Measurements from ENCODE around the gene LTBP1.
"Not testable (repeated sequence)": the region's sequence is repeated elsewhere in the genome, so short reads cannot be mapped to it uniquely, and the experiment has no call there.

LTBP1 gene

GRCh38 chr2:33144243-33144642 is 197.5 kb downstream of the LTBP1 start:
- intact Hi-C loops (cut with micrococcal nuclease), result no loop called here
- Mint-ChIP-seq H3K36me3 (ENCODE audit: low read depth) (no peaks in the 10 kb centered on the region), H3K27me3 (peaks cover 67% of the 10 kb centered on the region)

DNA sequence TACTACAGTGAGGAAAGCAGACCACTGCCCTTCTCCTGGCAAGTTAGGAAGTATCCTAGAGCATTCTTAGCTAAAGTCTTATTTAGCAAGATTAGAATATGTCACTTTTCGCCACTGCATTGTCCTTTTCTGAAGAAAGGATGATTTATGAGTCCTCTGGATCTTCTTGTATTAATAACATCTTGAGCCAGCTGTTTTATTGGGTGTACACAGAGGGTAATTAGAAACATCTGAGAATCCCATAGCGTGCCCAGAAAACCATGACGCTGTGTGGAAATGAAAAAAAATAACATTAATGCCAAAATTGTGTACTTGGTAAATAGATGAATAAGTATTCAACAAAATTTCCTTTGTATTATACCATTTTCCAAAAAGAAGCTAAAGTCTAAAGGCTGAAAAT is 198.7 kb downstream of the LTBP1 start:
- Mint-ChIP-seq H3K9me3 (peaks cover 9% of the 10 kb centered on the region), H3K27ac (no peak overlapping the region), H3K4me1 (ENCODE audit: low read depth) (no peaks in the 10 kb centered on the region), H3K36me3 (ENCODE audit: low read depth) (no peaks in the 10 kb centered on the region), H3K4me3 (no peak overlapping the region), H3K27me3 (peaks cover 64% of the 10 kb centered on the region)
- intact Hi-C loops (cut with micrococcal nuclease), result no loop called here

More at GRCh38 chr2:33144243-33144642, 197.5 kb downstream of the LTBP1 start:
- Mint-ChIP-seq H3K27ac (no peak overlapping the region), H3K4me3 (no peak overlapping the region), H3K9me3 (peaks cover 9% of the 10 kb centered on the region), H3K4me1 (ENCODE audit: low read depth) (no peaks in the 10 kb centered on the region)

DNA sequence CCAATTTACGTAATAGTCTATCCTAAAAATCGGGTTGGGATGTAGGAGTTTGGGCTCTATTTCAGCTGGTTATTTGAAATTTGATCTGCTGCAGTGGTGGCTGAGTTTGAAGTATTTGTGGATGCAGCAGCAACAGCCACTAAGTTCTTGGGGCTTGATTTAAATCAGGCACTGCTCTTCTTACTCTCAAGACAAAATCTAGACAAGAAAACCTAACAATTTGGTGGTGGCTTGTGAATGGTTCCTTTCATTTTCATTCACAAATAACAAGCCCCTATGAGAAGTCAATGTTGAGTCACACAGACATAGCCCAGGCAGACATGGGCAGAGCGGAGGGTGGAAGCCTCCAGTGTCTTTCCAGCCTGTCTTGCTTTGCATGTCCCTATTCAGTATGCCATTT is 199.3 kb downstream of the LTBP1 start:
- intact Hi-C loops (cut with micrococcal nuclease), result no loop called here
- peaks cover 59% of the 10 kb centered on the region for H3K27me3 Mint-ChIP-seq
- no peak overlapping the region for H3K4me3 Mint-ChIP-seq
- no peaks in the 10 kb centered on the region for H3K4me1 Mint-ChIP-seq (ENCODE audit: low read depth)
- no peaks in the 10 kb centered on the region for H3K36me3 Mint-ChIP-seq (ENCODE audit: low read depth)
- no peak overlapping the region for H3K27ac Mint-ChIP-seq
- peaks cover 9% of the 10 kb centered on the region for H3K9me3 Mint-ChIP-seq

DNA sequence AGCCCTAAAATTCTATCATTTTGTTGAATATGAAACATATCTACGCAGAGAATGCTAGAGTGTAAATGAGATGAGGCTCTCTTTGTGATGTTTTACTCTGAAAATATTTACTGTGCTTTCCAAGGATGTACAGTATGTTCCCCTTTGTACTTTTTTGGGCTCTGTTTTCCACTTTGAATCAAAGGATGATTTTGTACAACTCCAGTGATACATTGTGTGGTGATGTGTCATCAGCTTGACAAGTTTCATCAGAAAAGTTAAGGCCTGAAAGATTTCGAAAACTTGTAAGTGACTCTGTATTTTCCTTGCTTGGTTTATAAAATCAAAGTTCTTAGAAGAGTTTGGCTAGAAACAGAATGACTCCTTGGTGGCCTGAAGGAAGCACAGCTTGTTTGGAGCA is 206.3 kb downstream of the LTBP1 start:
- Mint-ChIP-seq H3K4me3 (no peak overlapping the region), H3K27ac (no peak overlapping the region)
- intact Hi-C loops (cut with micrococcal nuclease), result no loop called here

GRCh38 chr2:33158482-33159003 is 211.8 kb downstream of the LTBP1 start:
- H3K27me3 Mint-ChIP-seq, result peaks cover 10% of the 10 kb centered on the region
- no peak overlapping the region for H3K27ac Mint-ChIP-seq
- no peaks in the 10 kb centered on the region for H3K9me3 Mint-ChIP-seq
- H3K4me1 Mint-ChIP-seq (ENCODE audit: low read depth), result no peaks in the 10 kb centered on the region
- no peaks in the 10 kb centered on the region for H3K36me3 Mint-ChIP-seq (ENCODE audit: low read depth)
- intact Hi-C loops (cut with micrococcal nuclease), result no loop called here
- no peak overlapping the region for H3K4me3 Mint-ChIP-seq

More for the DNA sequence above, 206.3 kb downstream of the LTBP1 start:
- Mint-ChIP-seq H3K9me3 (no peaks in the 10 kb centered on the region), H3K36me3 (ENCODE audit: low read depth) (no peaks in the 10 kb centered on the region), H3K4me1 (ENCODE audit: low read depth) (no peaks in the 10 kb centered on the region), H3K27me3 (peaks cover 27% of the 10 kb centered on the region)

GRCh38 chr2:33160191-33160590 is 213.4 kb downstream of the LTBP1 start:
- intact Hi-C loops (cut with micrococcal nuclease), result no loop called here
- Mint-ChIP-seq H3K36me3 (ENCODE audit: low read depth) (no peaks in the 10 kb centered on the region), H3K4me1 (ENCODE audit: low read depth) (no peaks in the 10 kb centered on the region)

GRCh38 chr2:33166287-33166881 is 219.6 kb downstream of the LTBP1 start:
- H3K36me3 Mint-ChIP-seq (ENCODE audit: low read depth), result no peaks in the 10 kb centered on the region
- peaks cover 4% of the 10 kb centered on the region for H3K27me3 Mint-ChIP-seq
- H3K4me3 Mint-ChIP-seq, result no peak overlapping the region
- intact Hi-C loops (cut with micrococcal nuclease), result no loop called here
- H3K4me1 Mint-ChIP-seq (ENCODE audit: low read depth), result no peaks in the 10 kb centered on the region
- H3K9me3 Mint-ChIP-seq, result no peaks in the 10 kb centered on the region
- no peak overlapping the region for H3K27ac Mint-ChIP-seq

More at GRCh38 chr2:33160191-33160590, 213.4 kb downstream of the LTBP1 start:
- no peak overlapping the region for H3K4me3 Mint-ChIP-seq
- no peak overlapping the region for H3K27ac Mint-ChIP-seq
- H3K27me3 Mint-ChIP-seq, result peaks cover 10% of the 10 kb centered on the region
- no peaks in the 10 kb centered on the region for H3K9me3 Mint-ChIP-seq

GRCh38 chr2:33167622-33168245 is 221.0 kb downstream of the LTBP1 start:
- no peak overlapping the region for H3K27ac Mint-ChIP-seq
- H3K27me3 Mint-ChIP-seq, result peaks cover 4% of the 10 kb centered on the region
- H3K4me1 Mint-ChIP-seq (ENCODE audit: low read depth), result no peaks in the 10 kb centered on the region
- H3K36me3 Mint-ChIP-seq (ENCODE audit: low read depth), result no peaks in the 10 kb centered on the region
- intact Hi-C loops (cut with micrococcal nuclease), result no loop called here
- H3K9me3 Mint-ChIP-seq, result no peaks in the 10 kb centered on the region
- no peak overlapping the region for H3K4me3 Mint-ChIP-seq

GRCh38 chr2:33168425-33168824 is 221.7 kb downstream of the LTBP1 start:
- Mint-ChIP-seq H3K9me3 (no peaks in the 10 kb centered on the region), H3K4me1 (ENCODE audit: low read depth) (no peaks in the 10 kb centered on the region), H3K4me3 (no peak overlapping the region), H3K27ac (no peak overlapping the region), H3K36me3 (ENCODE audit: low read depth) (no peaks in the 10 kb centered on the region), H3K27me3 (peaks cover 4% of the 10 kb centered on the region)
- intact Hi-C loops (cut with micrococcal nuclease), result no loop called here

GRCh38 chr2:33168922-33169321 is 222.2 kb downstream of the LTBP1 start:
- no peaks in the 10 kb centered on the region for H3K36me3 Mint-ChIP-seq (ENCODE audit: low read depth)
- intact Hi-C loops (cut with micrococcal nuclease), result no loop called here
- no peaks in the 10 kb centered on the region for H3K9me3 Mint-ChIP-seq
- peaks cover 4% of the 10 kb centered on the region for H3K27me3 Mint-ChIP-seq
- no peaks in the 10 kb centered on the region for H3K4me1 Mint-ChIP-seq (ENCODE audit: low read depth)
- H3K4me3 Mint-ChIP-seq, result no peak overlapping the region
- H3K27ac Mint-ChIP-seq, result no peak overlapping the region

DNA sequence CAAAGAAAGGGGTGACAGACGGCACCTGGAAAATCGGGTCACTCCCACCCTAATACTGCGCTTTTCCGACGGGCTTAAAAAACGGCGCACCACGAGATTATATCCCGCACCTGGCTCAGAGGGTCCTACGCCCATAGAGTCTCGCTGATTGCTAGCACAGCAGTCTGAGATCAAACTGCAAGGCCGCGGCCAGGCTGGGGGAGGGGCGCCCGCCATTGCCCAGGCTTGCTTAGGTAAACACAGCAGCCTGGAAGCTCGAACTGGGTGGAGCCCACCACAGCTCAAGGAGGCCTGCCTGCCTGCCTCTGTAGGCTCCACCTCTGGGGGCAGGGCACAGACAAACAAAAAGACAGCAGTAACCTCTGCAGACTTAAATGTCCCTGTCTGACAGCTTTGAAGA is 223.5 kb downstream of the LTBP1 start:
- H3K4me3 Mint-ChIP-seq; H3K27ac Mint-ChIP-seq; H3K9me3 Mint-ChIP-seq; H3K27me3 Mint-ChIP-seq; H3K4me1 Mint-ChIP-seq (ENCODE audit: low read depth); H3K36me3 Mint-ChIP-seq (ENCODE audit: low read depth); intact Hi-C loops (cut with micrococcal nuclease): not testable (repeated sequence)

GRCh38 chr2:33177627-33178026 is 230.9 kb downstream of the LTBP1 start:
- H3K4me1 Mint-ChIP-seq (ENCODE audit: low read depth), result no peaks in the 10 kb centered on the region
- no peak overlapping the region for H3K27ac Mint-ChIP-seq
- H3K36me3 Mint-ChIP-seq (ENCODE audit: low read depth), result no peaks in the 10 kb centered on the region
- intact Hi-C loops (cut with micrococcal nuclease), result no loop called here
- no peaks in the 10 kb centered on the region for H3K9me3 Mint-ChIP-seq
- H3K27me3 Mint-ChIP-seq, result no peaks in the 10 kb centered on the region
- H3K4me3 Mint-ChIP-seq, result no peak overlapping the region

GRCh38 chr2:33178209-33178608 is 231.5 kb downstream of the LTBP1 start:
- Mint-ChIP-seq H3K27me3 (no peaks in the 10 kb centered on the region), H3K4me3 (no peak overlapping the region), H3K4me1 (ENCODE audit: low read depth) (no peaks in the 10 kb centered on the region), H3K36me3 (ENCODE audit: low read depth) (no peaks in the 10 kb centered on the region), H3K9me3 (no peaks in the 10 kb centered on the region), H3K27ac (no peak overlapping the region)
- intact Hi-C loops (cut with micrococcal nuclease), result no loop called here

DNA sequence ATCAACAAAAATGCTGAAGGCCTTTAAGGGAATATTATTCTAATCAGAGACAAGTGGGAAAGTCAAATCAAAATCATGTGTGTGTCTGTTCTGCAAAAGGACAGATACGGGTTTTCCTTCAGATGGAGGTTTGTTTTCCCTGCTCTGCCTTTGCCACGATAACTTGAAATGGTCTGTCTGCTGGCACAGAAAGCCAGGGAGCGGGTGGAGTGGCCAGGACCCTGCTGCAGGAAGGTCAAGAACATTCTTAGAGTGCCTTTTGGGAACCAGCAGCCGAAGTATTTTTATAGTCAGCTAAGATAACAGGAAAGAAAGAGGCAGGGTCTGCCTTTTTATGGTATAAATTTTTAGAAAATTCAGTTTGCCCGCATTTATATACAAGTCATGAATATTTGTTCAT is 234.2 kb downstream of the LTBP1 start:
- Mint-ChIP-seq H3K27ac (no peak overlapping the region), H3K36me3 (ENCODE audit: low read depth) (no peaks in the 10 kb centered on the region)

GRCh38 chr2:33181466-33181865 is 234.7 kb downstream of the LTBP1 start:
- Mint-ChIP-seq H3K27ac (no peak overlapping the region), H3K4me3 (no peak overlapping the region), H3K9me3 (no peaks in the 10 kb centered on the region), H3K27me3 (no peaks in the 10 kb centered on the region), H3K36me3 (ENCODE audit: low read depth) (no peaks in the 10 kb centered on the region), H3K4me1 (ENCODE audit: low read depth) (no peaks in the 10 kb centered on the region)
- intact Hi-C loops (cut with micrococcal nuclease), result no loop called here

More for the DNA sequence above, 234.2 kb downstream of the LTBP1 start:
- Mint-ChIP-seq H3K9me3 (no peaks in the 10 kb centered on the region), H3K4me1 (ENCODE audit: low read depth) (no peaks in the 10 kb centered on the region), H3K27me3 (no peaks in the 10 kb centered on the region), H3K4me3 (no peak overlapping the region)
- intact Hi-C loops (cut with micrococcal nuclease), result no loop called here

All from dendritic cell treated with granulocyte-macrophage colony-stimulating factor and Interleukin-4, amounts not matched to agents 40 ng/mL and 50 ng/mL, for 4 days (primary cell).